OCI-LY3 (cell line): ENCODE measurements around the gene CRYBG1.

Source experiments
- H2AFZ ChIP-seq: fragments of 200-600, 300-600 bp; shearing (Covaris generic); 2 replicates; pipeline ENCODE4 v1.6.0; 2014; ENCODE audit warnings: antibody characterized with exemption, low read depth, low read length
- H3K27ac ChIP-seq: fragments of 200-600, 300-600 bp; sonication (generic); 2 replicates; pipeline ENCODE4 v1.5.1; 2014; ENCODE audit warnings: mild to moderate bottlenecking, low read length, moderate library complexity, mixed read lengths
- H3K27me3 ChIP-seq: fragments of 200-600, 300-600 bp; sonication (generic); 2 replicates; pipeline ENCODE4 v1.6.1; 2014; ENCODE audit warnings: low read depth, low read length, mixed read lengths
- H3K36me3 ChIP-seq: fragments of 200-600, 300-600 bp; sonication (generic); replicated peaks from 2 replicates; pipeline ENCODE3; 2014; ENCODE audit warnings: low read depth, low read length, mixed read lengths
- H3K4me1 ChIP-seq: fragments of 300-600, 200-600 bp; sonication (generic); 2 replicates; pipeline ENCODE4 v1.6.1; 2014; ENCODE audit warnings: low read length, mixed read lengths
- H3K4me2 ChIP-seq: fragments of 200-600, 300-600 bp; sonication (generic); 2 replicates; pipeline ENCODE4 v1.6.1; 2014; ENCODE audit warnings: low read length, mixed read lengths
- H3K4me3 ChIP-seq: fragments of 300-600, 200-600 bp; sonication (generic); 2 replicates; pipeline ENCODE4 v1.5.1; 2014; ENCODE audit warnings: antibody characterized with exemption, mild to moderate bottlenecking, low read length, moderate library complexity
- H3K79me2 ChIP-seq: fragments of 300-600, 200-600 bp; shearing (Covaris generic); 2 replicates; pipeline ENCODE4 v1.6.1; 2014; ENCODE audit warnings: mild to moderate bottlenecking, low read length, mixed read lengths
- H3K9ac ChIP-seq: fragments of 300-600, 200-600 bp; shearing (Covaris generic); 2 replicates; pipeline ENCODE4 v1.6.0; 2014; ENCODE audit warnings: mild to moderate bottlenecking, low read length, moderate library complexity
- H3K9me3 ChIP-seq: fragments of 200-600, 300-600 bp; shearing (Covaris generic); 2 replicates; pipeline ENCODE4 v1.6.1; 2014; ENCODE audit warnings: low read length, mixed read lengths; ENCODE audit not compliant: insufficient read depth
- H4K20me1 ChIP-seq: fragments of 200-600, 300-600 bp; sonication (generic); 2 replicates; pipeline ENCODE4 v1.6.1; 2016; ENCODE audit warnings: low read length, mixed read lengths; ENCODE audit not compliant: insufficient read depth
- EZH2phosphoT487 ChIP-seq: fragments of 200-600 bp; shearing (Covaris generic); IDR thresholded peaks from 2 replicates; pipeline ENCODE4 v1.6.1; 2018; ENCODE audit warnings: antibody characterized with exemption, mixed run types, low read depth
- TF ChIP-seq, protein P1 (sequence below): fragments of 200-600, 300-600 bp; sonication (generic); IDR thresholded peaks from 2 replicates; pipeline ENCODE4 v1.5.1; 2014; ENCODE audit warnings: antibody characterized with exemption, low read length, low read depth

CRYBG1 gene

DNA sequence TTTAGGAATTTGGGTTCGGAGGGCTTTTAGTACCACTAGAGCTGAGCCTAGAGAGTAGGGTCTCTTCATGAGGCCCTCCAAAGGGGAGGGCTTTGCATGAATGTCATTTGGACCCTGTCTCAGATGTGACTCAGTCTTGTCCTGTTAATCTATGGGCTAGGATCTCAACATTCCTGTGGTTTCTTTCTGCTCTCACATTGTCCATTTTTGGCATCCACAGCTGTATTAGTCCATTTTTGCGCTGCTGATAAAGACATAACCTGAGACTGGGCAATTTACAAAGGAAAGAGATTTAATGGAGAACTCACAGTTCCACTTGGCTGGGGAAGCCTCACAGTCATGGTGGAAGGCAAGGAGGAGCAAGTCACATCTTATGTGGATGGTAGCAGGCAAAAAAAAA is 61.0 kb downstream of the CRYBG1 start:
- Histone ChIP-seq H3K4me1 (peaks cover 8% of the 10 kb centered on the region), H3K27ac (no peak overlapping the region), H3K9me3 (no peaks in the 10 kb centered on the region), H3K9ac (no peak overlapping the region), H3K79me2 (no peaks in the 10 kb centered on the region), H3K36me3 (no peaks in the 10 kb centered on the region), H4K20me1 (no peaks in the 10 kb centered on the region), H3K4me2 (no peak overlapping the region), H2AFZ (no peak overlapping the region), H3K4me3 (no peak overlapping the region), H3K27me3 (no peaks in the 10 kb centered on the region)
- TF ChIP-seq EZH2phosphoT487: no peak

DNA sequence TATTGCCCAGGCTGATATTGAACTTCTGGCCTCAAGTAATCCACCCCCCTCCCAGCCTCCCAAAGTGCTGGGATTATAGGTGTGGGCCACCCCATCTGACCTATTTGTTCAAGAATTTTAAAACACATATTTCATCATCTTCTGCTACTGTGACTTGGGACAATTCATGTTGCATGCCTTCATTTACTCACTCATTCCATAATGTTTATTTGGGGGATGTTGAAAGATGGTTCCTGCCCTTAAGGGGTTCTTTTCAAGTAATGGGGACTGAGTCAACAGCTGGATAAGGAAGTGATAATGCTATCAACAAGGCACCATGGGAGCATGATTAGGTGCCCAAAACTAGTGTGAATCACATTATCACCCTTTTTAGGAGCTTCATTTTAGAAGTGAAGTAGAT is 62.0 kb downstream of the CRYBG1 start:
- Histone ChIP-seq H3K4me3 (no peak overlapping the region), H3K4me2 (no peak overlapping the region), H3K4me1 (peaks cover 15% of the 10 kb centered on the region), H3K79me2 (no peaks in the 10 kb centered on the region), H4K20me1 (no peaks in the 10 kb centered on the region), H3K9me3 (no peaks in the 10 kb centered on the region), H3K36me3 (no peaks in the 10 kb centered on the region), H2AFZ (no peak overlapping the region), H3K27ac (no peak overlapping the region), H3K9ac (no peak overlapping the region), H3K27me3 (no peaks in the 10 kb centered on the region)
- no peak for TF ChIP-seq EZH2phosphoT487
- TF ChIP-seq, protein P1, sequence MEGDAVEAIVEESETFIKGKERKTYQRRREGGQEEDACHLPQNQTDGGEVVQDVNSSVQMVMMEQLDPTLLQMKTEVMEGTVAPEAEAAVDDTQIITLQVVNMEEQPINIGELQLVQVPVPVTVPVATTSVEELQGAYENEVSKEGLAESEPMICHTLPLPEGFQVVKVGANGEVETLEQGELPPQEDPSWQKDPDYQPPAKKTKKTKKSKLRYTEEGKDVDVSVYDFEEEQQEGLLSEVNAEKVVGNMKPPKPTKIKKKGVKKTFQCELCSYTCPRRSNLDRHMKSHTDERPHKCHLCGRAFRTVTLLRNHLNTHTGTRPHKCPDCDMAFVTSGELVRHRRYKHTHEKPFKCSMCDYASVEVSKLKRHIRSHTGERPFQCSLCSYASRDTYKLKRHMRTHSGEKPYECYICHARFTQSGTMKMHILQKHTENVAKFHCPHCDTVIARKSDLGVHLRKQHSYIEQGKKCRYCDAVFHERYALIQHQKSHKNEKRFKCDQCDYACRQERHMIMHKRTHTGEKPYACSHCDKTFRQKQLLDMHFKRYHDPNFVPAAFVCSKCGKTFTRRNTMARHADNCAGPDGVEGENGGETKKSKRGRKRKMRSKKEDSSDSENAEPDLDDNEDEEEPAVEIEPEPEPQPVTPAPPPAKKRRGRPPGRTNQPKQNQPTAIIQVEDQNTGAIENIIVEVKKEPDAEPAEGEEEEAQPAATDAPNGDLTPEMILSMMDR: no peak

DNA sequence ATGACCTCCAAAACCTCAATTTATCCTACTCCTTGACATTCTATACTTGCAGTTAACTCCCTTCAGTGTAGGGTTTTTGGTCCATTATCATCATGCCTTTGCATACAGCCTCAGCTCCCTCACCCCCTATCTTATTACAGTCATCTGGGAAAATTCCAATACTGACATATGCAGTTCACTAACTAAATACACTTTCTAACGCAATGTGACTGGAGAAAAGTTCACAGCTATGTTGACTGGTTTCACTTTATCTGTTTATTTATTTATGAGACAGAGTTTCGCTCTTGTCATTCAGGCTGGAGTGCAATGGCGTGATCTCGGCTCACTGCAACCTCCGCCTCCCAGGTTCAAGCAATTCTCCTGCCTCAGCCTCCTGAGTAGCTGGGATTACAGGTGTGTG is 64.9 kb downstream of the CRYBG1 start:
- no peak overlapping the region for H3K27ac ChIP-seq
- no peak overlapping the region for H3K4me3 ChIP-seq
- no peak for TF ChIP-seq EZH2phosphoT487
- TF ChIP-seq, protein P1: no peak
- no peak overlapping the region for H3K4me2 ChIP-seq
- no peaks in the 10 kb centered on the region for H3K36me3 ChIP-seq
- no peak overlapping the region for H2AFZ ChIP-seq
- H4K20me1 ChIP-seq: no peaks in the 10 kb centered on the region
- H3K27me3 ChIP-seq: no peaks in the 10 kb centered on the region
- no peak overlapping the region for H3K9ac ChIP-seq
- no peaks in the 10 kb centered on the region for H3K9me3 ChIP-seq
- H3K4me1 ChIP-seq: peaks cover 19% of the 10 kb centered on the region
- no peaks in the 10 kb centered on the region for H3K79me2 ChIP-seq

DNA sequence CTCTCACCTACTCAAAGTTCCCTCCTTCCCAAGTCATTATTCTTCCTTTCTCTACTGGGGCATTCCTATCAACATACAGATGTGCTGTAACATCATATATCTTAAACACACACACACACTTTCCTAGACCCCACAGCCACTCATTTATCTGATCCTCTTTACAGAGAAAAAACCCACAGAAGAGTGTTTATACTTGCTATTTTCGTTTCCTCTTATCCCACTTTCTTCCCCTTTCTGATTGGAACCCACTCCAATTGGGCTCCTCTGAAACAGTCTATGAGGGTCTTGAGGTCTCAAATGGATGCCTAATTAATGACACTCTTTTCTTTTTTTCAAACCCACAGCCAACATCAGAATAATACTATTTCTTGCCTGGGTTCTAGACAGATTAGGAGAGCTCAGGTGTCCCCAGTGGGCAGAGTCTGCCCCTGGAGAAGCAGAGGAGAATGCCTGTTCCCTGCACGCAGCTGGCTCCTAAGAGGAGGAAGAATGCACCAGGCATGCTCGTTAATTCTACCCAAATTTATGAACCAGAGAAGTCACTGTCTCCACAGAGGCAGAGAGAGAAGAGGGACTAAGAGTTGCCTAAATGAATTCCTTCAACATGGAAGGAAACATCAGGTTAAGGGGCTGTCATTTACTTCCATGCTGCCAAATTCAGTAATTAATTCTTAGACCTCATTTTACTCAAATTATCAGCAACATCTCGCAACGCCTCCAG is 65.9 kb downstream of the CRYBG1 start:
- Histone ChIP-seq H3K9ac (no peak overlapping the region), H3K4me2 (no peak overlapping the region)

More for the DNA sequence above, 65.9 kb downstream of the CRYBG1 start:
- H3K4me3 ChIP-seq: no peak overlapping the region
- TF ChIP-seq, protein P1: no peak
- no peak for TF ChIP-seq EZH2phosphoT487
- H3K27ac ChIP-seq: no peak overlapping the region
- H3K4me1 ChIP-seq: peaks cover 19% of the 10 kb centered on the region
- H3K9me3 ChIP-seq: no peaks in the 10 kb centered on the region
- H3K79me2 ChIP-seq: no peaks in the 10 kb centered on the region
- no peaks in the 10 kb centered on the region for H3K27me3 ChIP-seq
- H4K20me1 ChIP-seq: no peaks in the 10 kb centered on the region
- no peak overlapping the region for H2AFZ ChIP-seq
- H3K36me3 ChIP-seq: no peaks in the 10 kb centered on the region
